ENCODE data around the gene RSBN1. TPM values are rescaled to one million over a fixed set of nuclear protein-coding genes. Genes with fewer than 3 reads are reported as not detected.

RSBN1 gene
- total RNA-seq, 2 experiments from 2014 or later = 14.4 to 15.3 TPM

- POLR2A ChIA-PET = no interaction called here
These were observed 23.5 kb downstream of the RSBN1 start for GRCh38 chr1:113788802-113789201.

GRCh38 chr1:113787663-113788062 lies 24.6 kb downstream of the RSBN1 start:
- ChIA-PET POLR2A (interaction anchor here (0.6 kb wide), 1 partner anchor 19 kb away, joined by 3 read pairs; no protein-coding TSS in a partner anchor), CTCF (no interaction called here)

More at GRCh38 chr1:113788802-113789201, 23.5 kb downstream of the RSBN1 start:
- CTCF ChIA-PET = interaction anchor here (1.2 kb wide), 1 partner anchor 12 kb away, joined by 3 read pairs; no protein-coding TSS in a partner anchor

GRCh38 chr1:113786069-113786468 lies 26.2 kb downstream of the RSBN1 start:
- ChIA-PET CTCF (interaction anchor here (1.1 kb wide), 1 partner anchor 27 kb away, joined by 5 read pairs; no protein-coding TSS in a partner anchor), POLR2A (no interaction called here)

GRCh38 chr1:113784104-113784779 lies 28.0 kb downstream of the RSBN1 start:
- ChIA-PET POLR2A (interaction anchor here (0.5 to 1.0 kb wide), 2 partner anchors 20 to 144 kb away, joined by 3 to 7 read pairs; no protein-coding TSS in a partner anchor), CTCF (interaction anchor here (0.9 to 1.3 kb wide), 4 partner anchors 9 to 64 kb away, joined by 3 to 4 read pairs (median 4); partner anchors contain the start of gene PHTF1)

GRCh38 chr1:113783254-113784103 lies 28.8 kb downstream of the RSBN1 start:
- POLR2A ChIA-PET = no interaction called here
- CTCF ChIA-PET = interaction anchor here (0.9 to 1.3 kb wide), 3 partner anchors 8 to 63 kb away, joined by 3 to 4 read pairs (median 3); partner anchors contain the start of gene PHTF1

GRCh38 chr1:113782406-113782805 lies 29.9 kb downstream of the RSBN1 start:
- CTCF ChIA-PET = no interaction called here
- POLR2A ChIA-PET = no interaction called here

GRCh38 chr1:113780374-113781146 lies 31.7 kb downstream of the RSBN1 start:
- ChIA-PET CTCF (interaction anchor here (0.6 kb wide), 1 partner anchor 134 kb away, joined by 4 read pairs; no protein-coding TSS in a partner anchor), POLR2A (interaction anchor here (0.5 kb wide), 1 partner anchor 22 kb away, joined by 3 read pairs; no protein-coding TSS in a partner anchor)

- POLR2A ChIA-PET = no interaction called here
- CTCF ChIA-PET = no interaction called here
These were observed 32.7 kb downstream of the RSBN1 start for GRCh38 chr1:113779542-113779941.

- CTCF ChIA-PET = interaction anchor here (0.7 kb wide), 1 partner anchor 828 kb away, joined by 3 read pairs; no protein-coding TSS in a partner anchor
- POLR2A ChIA-PET = no interaction called here
These were observed 34.7 kb downstream of the RSBN1 start for GRCh38 chr1:113777561-113777960.

GRCh38 chr1:113770031-113770430 lies 42.2 kb downstream of the RSBN1 start:
- CTCF ChIA-PET = no interaction called here
- POLR2A ChIA-PET = no interaction called here

GRCh38 chr1:113769601-113769970 lies 42.7 kb downstream of the RSBN1 start:
- CTCF ChIA-PET = no interaction called here
- POLR2A ChIA-PET = no interaction called here

GRCh38 chr1:113768916-113769600 lies 43.2 kb downstream of the RSBN1 start:
- CTCF ChIA-PET = no interaction called here
- POLR2A ChIA-PET = interaction anchor here (1.2 kb wide), 1 partner anchor 18 kb away, joined by 3 read pairs; no protein-coding TSS in a partner anchor

GRCh38 chr1:113765306-113766230 lies 46.7 kb downstream of the RSBN1 start:
- POLR2A ChIA-PET = no interaction called here
- CTCF ChIA-PET = no interaction called here

GRCh38 chr1:113763661-113764060 lies 48.6 kb downstream of the RSBN1 start:
- POLR2A ChIA-PET = no interaction called here

GRCh38 chr1:113761937-113762336 lies 50.3 kb downstream of the RSBN1 start:
- CTCF ChIA-PET = no interaction called here
- POLR2A ChIA-PET = no interaction called here

More at GRCh38 chr1:113763661-113764060, 48.6 kb downstream of the RSBN1 start:
- CTCF ChIA-PET = no interaction called here

GRCh38 chr1:113760102-113761080 lies 51.9 kb downstream of the RSBN1 start:
- CTCF ChIA-PET = interaction anchor here (0.7 to 1.3 kb wide), 6 partner anchors 24 to 503 kb away, joined by 3 to 4 read pairs (median 3); partner anchors contain the start of gene RSBN1

More at GRCh38 chr1:113760102-113761080, 51.9 kb downstream of the RSBN1 start:
- POLR2A ChIA-PET = interaction anchor here (0.7 to 1.7 kb wide), 5 partner anchors 33 to 170 kb away, joined by 3 to 18 read pairs (median 7); partner anchors contain the start of gene RSBN1
